GM21381 (cell line): ENCODE data around the gene SNX25.
"Not testable (repeated sequence)": the region's sequence is repeated elsewhere in the genome, so short reads cannot be mapped to it uniquely, and the experiment has no call there.

Source experiments
- ATAC-seq: cut with Tn5 transposase; IDR thresholded peaks from one replicate; pipeline ENCODE4 v1.9.1; 2021; ENCODE audit warnings: mild to moderate bottlenecking, moderate library complexity; ENCODE audit not compliant: unreplicated experiment

Gene SNX25

DNA sequence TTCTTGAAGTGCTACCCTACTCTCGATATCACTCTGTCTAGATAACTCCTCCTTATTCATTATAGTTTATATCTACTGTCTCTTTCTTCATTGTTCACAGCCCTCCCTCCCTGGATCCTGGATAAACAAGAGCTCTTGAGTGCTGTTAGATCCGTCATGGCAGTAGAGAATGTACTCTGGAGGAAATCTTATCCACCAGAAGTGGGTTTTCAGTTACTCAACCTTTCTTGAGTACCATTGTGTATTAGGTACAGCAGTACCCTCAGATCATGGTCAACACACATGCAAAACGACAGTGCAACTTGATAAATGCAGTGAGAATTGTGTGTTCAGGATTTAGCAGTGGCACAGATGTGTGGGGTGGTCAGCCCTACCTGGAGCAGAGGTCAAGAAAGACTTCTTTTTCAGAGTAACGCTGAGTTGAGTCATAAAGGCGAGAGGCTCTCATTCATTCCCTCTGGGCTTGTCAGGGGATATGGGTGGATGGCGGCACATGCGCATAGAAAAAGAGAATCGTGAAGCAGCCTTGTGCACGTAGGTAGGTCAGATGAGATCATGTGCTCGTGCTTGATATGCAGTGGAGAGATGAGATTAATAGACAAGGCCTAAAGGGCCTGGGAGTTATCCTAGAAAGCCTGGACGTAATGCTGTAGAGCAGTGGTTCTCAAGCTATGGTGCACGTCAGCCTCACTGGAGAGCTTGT is 89.5 kb downstream of the SNX25 start:
- ATAC-seq = no peak

DNA sequence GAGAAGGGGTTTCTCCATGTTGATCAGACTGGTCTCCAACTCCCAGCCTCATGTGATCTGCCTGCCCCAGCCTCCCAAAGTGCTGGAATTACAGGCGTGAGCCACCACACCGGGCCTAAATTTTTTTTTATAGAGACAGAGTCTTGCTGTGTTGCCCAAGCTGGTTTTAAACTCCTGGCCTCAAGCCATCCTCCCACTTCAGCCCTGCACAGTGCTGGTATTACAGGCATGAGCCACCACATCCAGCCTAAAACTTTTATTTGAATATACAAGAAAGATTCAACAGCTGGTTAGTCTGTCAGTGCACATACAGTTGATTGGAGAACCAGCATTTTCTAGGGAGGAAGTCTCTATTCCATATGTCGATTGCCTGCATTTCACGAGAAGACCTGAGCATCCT is 95.1 kb downstream of the SNX25 start:
- ATAC-seq = no peak

- peak; percentile 33 for ATAC-seq
Measured at GRCh38 chr4:185304944-185305690, 95.7 kb downstream of the SNX25 start.

DNA sequence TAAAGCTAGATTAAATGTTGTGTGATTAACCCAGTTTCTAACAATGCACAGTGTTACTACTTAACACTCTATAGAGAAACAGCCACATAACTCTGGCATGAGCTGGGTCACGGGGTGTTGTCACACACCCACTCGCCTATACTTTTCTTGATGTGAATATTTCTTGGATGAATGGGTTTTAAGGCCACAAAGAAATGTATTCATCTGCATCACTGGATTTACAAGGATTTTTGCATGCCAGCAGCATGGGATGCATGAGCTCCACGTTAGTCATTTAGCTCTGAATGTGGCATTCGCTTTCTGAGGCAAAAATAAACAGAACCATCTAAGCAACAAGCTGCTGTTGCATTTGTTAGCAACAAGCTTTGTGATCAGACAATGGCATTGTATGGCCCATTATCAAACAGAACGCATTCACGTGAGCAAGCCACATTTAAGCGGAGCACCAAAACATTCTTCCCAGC is 96.6 kb downstream of the SNX25 start:
- ATAC-seq = no peak

DNA sequence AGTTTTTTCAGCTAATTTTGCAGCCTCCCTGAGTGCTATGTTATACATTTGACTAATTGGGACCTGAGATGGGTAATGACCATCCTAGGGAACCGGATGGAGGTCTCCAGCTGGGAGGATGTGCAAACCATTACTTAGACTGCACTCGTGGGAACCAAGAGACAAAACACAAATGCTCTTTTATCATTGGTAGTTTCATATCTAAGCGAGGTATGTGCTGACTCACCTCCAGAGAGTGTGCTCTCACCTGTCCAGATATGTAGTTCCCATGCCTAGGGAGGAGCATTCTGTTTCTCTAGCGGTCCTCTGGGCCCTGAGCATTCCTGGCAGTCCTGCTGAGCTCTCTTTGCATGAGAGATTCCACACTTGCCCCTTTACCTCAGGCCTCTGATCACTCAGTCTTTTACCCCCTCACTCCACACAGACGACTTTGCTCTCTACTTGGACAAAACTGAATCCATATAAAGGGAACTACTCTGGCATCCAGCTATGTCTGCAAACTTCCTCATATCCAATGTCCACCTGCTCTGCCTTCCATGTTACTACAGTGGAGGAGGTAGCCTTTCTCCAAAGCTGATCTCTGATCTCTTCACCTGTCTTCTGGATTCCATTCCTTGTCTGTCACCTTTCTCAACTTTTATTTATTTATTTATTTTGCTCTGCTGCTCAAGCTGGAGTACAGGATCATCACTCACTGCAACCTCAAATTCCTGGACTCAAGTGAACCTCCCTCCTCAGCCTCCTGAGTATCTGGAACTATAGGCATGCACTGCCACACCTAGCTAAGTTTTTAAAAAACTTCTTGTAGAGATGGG is 97.9 kb downstream of the SNX25 start:
- ATAC-seq = peak; percentile 67

DNA sequence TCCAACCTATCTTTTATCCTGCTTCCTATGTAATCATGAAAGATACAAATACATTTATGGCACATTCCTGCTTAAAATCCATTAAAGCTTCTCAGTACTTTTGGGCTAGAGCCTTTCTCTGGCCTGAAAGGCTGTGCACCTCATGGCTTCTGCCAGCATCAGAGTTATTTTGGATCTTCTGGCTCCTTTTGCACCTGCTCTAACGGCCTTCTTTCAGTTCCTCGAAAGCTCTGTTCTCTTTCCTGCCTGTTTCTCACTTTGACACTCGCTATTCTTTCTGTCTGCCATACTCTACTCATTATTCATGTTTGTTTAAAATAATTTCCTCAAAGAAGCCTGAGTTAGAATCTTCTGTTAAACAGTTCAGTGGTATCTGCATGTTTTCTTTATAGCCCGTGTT is 100.4 kb downstream of the SNX25 start:
- peak; percentile 46 for ATAC-seq

GRCh38 chr4:185311113-185311888 is 101.9 kb downstream of the SNX25 start:
- ATAC-seq = peak; percentile 32

- ATAC-seq = no peak
Measured at GRCh38 chr4:185312699-185313098, 103.3 kb downstream of the SNX25 start.

GRCh38 chr4:185317462-185317861 is 108.1 kb downstream of the SNX25 start:
- ATAC-seq = not testable (repeated sequence)

GRCh38 chr4:185317880-185318279 is 108.5 kb downstream of the SNX25 start:
- ATAC-seq = no peak

GRCh38 chr4:185318679-185319078 is 109.3 kb downstream of the SNX25 start:
- no peak for ATAC-seq

GRCh38 chr4:185322803-185323202 is 113.4 kb downstream of the SNX25 start:
- ATAC-seq = no peak

- ATAC-seq = no peak
Measured at GRCh38 chr4:185323606-185324005, 114.2 kb downstream of the SNX25 start.

GRCh38 chr4:185324361-185324760 is 115.0 kb downstream of the SNX25 start:
- not testable (repeated sequence) for ATAC-seq

GRCh38 chr4:185325721-185326120 is 116.3 kb downstream of the SNX25 start:
- ATAC-seq = not testable (repeated sequence)

- no peak for ATAC-seq
Measured at GRCh38 chr4:185328586-185328985, 119.2 kb downstream of the SNX25 start.

- ATAC-seq = not testable (repeated sequence)
Measured at GRCh38 chr4:185329879-185330510, 120.6 kb downstream of the SNX25 start.

GRCh38 chr4:185332575-185333464 is 123.4 kb downstream of the SNX25 start:
- ATAC-seq = peak; percentile 69

DNA sequence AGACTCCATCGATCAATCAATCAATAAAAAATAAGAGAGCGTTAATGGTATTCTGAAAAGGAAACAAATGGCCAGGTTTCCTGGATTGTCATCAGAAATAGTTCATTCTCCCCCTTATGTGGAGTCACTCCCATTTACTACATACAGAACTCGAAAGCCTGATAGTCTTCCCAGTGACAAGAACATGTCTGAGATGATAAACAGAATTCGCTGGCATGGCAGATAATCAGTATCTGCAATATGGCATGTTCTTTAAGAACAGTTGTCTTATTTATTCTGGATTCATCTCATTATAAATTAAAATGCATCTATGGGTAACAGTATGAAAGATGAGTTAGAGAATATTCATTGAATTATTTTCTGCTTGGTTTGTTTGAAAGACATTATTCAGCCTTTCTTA is 124.9 kb downstream of the SNX25 start:
- no peak for ATAC-seq
